GM23248 (cell line): ENCODE data around the gene CXorf58. TPM values are rescaled to one million over a fixed set of nuclear protein-coding genes. Genes with fewer than 3 reads are reported as not detected.

Source experiments
- DNase-seq: peaks from one replicate; pipeline ENCODE4 v3.0.0-alpha.2; 2015
- H2AFZ ChIP-seq: fragments of 200-600 bp; sonication (generic); 2 replicates; pipeline ENCODE4 v1.6.1; 2016; ENCODE audit warnings: antibody characterized with exemption
- H3F3A ChIP-seq: fragments of 200-600 bp; sonication (generic); 2 replicates; pipeline ENCODE4 v1.6.1; 2016; ENCODE audit warnings: mild to moderate bottlenecking, antibody characterized with exemption, mixed run types; ENCODE audit not compliant: insufficient read depth
- H3K27ac ChIP-seq: fragments of 200-600 bp; sonication (generic); 2 replicates; pipeline ENCODE4 v1.5.1; 2016; ENCODE audit warnings: mild to moderate bottlenecking
- H3K27me3 ChIP-seq: fragments of 200-600 bp; sonication (generic); replicated peaks from 2 replicates; pipeline ENCODE4 v1.6.1; 2016; ENCODE audit warnings: mild to moderate bottlenecking; ENCODE audit not compliant: insufficient read depth
- H3K36me3 ChIP-seq: fragments of 200-600 bp; sonication (generic); 2 replicates; pipeline ENCODE4 v1.6.1; 2016; ENCODE audit warnings: low read depth, mild to moderate bottlenecking
- H3K4me1 ChIP-seq: fragments of 200-600 bp; sonication (generic); 2 replicates; pipeline ENCODE4 v1.6.1; 2016; ENCODE audit warnings: mild to moderate bottlenecking; ENCODE audit not compliant: insufficient read depth
- H3K4me2 ChIP-seq: fragments of 200-600 bp; sonication (generic); one replicate; pipeline ENCODE4 v1.6.1; 2016; ENCODE audit warnings: mild to moderate bottlenecking; ENCODE audit not compliant: unreplicated experiment
- H3K4me3 ChIP-seq: fragments of 200-600 bp; sonication (generic); 2 replicates; pipeline ENCODE4 v1.5.1; 2016; ENCODE audit warnings: mild to moderate bottlenecking
- H3K79me2 ChIP-seq: fragments of 200-600 bp; sonication (generic); 2 replicates; pipeline ENCODE4 v1.6.1; 2016; ENCODE audit warnings: mild to moderate bottlenecking; ENCODE audit not compliant: insufficient read depth
- H3K9ac ChIP-seq: fragments of 200-600 bp; sonication (generic); 2 replicates; pipeline ENCODE4 v1.6.1; 2016; ENCODE audit warnings: mild to moderate bottlenecking
- H3K9me2 ChIP-seq: fragments of 200-600 bp; sonication (generic); 2 replicates; pipeline ENCODE4 v1.6.1; 2016; ENCODE audit warnings: mixed run types, mild to moderate bottlenecking, moderate library complexity; ENCODE audit not compliant: insufficient read depth
- H3K9me3 ChIP-seq: fragments of 200-600 bp; sonication (generic); one replicate; pipeline ENCODE4 v1.6.1; 2017; ENCODE audit warnings: low read depth
- H4K20me1 ChIP-seq: fragments of 200-600 bp; sonication (generic); 2 replicates; pipeline ENCODE4 v1.6.0; 2016; ENCODE audit not compliant: insufficient read depth
- EZH2 ChIP-seq: fragments of 200-600 bp; sonication (generic); IDR thresholded peaks from 2 replicates; pipeline ENCODE4 v1.6.1; 2018; ENCODE audit warnings: antibody characterized with exemption, mild to moderate bottlenecking; ENCODE audit not compliant: insufficient read depth, poor library complexity, severe bottlenecking
- EZH2phosphoT487 ChIP-seq: fragments of 200-600 bp; sonication (generic); IDR thresholded peaks from 2 replicates; pipeline ENCODE4 v1.6.1; 2018; ENCODE audit warnings: antibody characterized with exemption, moderate library complexity, mild to moderate bottlenecking, low read depth; ENCODE audit not compliant: insufficient read depth
- WGBS, 2 experiments: methylation state at CpG; one replicate each; pipeline ENCODE4 v1.1.6; 2015 to 2017; ENCODE audit warnings: low lambda C conversion rate in 2 of 2, low coverage in 1 of 2; ENCODE audit errors: missing lambda C conversion rate in 2 of 2; 5-methylcytosine and 5-hydroxymethylcytosine counted together
- in situ Hi-C: fragments of 300-500 bp; cut with MboI; formaldehyde crosslinking; loops from 2 replicates; pipeline ENCODE4 v1.15.0; 2020
- polyA plus RNA-seq: library from polyadenylated mRNA; unstranded; fragments of >200 nt; fragmentation: Nextera tagmentation; extraction: Ambion mirVana; gene quantifications from 2 replicates; pipeline ENCODE4 v1.2.1, GENCODE V29; 2016
- total RNA-seq: library from RNA; depleted of rRNA; stranded (reverse); fragments of >200 nt; shearing (Covaris generic); gene quantifications from 2 replicates; pipeline ENCODE4 v1.2.3, GENCODE V29; 2014

CXorf58 gene
- total and polyA plus RNA-seq, 2 experiments from 2014 or later: not detected

DNA sequence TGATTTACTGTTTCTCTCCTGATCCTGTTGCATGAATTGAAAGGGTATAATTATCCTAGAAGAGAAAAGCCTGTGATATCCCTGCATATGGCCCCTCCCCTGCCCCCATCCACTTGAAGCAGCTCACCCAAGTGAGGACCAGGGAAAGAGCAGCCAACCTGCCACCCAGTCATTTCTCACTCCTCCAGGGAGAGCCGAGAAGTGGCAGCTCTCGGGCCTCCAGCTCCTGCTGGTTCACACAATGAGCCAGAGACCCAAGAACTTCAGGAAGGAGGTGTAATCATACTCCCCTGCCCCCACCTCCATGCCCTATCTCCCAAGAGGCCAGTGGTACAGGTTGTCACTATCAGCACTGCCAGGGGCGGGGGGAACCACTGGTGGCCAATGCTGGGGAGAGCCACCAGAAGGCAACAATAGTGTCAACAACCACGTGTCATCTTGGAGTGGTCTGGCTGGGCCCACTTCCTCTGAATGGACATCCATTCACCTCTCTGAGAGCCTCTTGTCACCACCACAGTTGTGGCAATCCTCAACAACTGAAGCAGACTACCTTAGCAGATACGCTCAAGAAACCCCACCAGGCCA lies 43.0 kb upstream of the CXorf58 start:
- Histone ChIP-seq H3K27ac (no peak overlapping the region), H3K4me2 (no peak overlapping the region), H4K20me1 (no peaks in the 10 kb centered on the region), H3K36me3 (no peaks in the 10 kb centered on the region), H3K79me2 (no peaks in the 10 kb centered on the region), H3K9me2 (no peaks in the 10 kb centered on the region), H3K9me3 (no peaks in the 10 kb centered on the region), H3K27me3 (no peaks in the 10 kb centered on the region), H3K4me1 (no peaks in the 10 kb centered on the region), H3K4me3 (no peak overlapping the region), H2AFZ (no peak overlapping the region), H3K9ac (no peak overlapping the region), H3F3A (no peaks in the 10 kb centered on the region)
- DNase-seq: no peak
- TF ChIP-seq EZH2 (no peak), EZH2phosphoT487 (no peak)
- 94 to 97% methylated on average over 5 of the region's 5 CpGs for WGBS, 2 experiments
- in situ Hi-C loops: no loop called here

DNA sequence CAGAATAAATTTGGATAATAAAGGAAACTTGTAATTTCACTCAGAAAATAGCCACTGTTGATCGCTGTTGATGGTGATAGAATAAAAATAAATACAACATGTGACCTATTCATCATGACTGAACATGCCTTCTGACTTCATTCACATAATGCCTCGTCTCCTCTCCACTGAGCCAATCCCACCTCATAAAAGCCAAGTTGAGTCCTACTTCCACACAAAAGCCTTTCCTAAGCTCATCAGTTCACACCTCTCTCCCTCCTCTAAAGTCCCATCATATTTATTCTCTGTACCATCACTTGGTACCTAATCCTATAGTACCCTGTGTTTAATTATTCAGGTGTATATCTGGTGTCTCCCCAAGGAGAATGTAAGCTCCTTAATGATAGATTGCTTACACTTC lies 37.8 kb upstream of the CXorf58 start:
- H3F3A ChIP-seq: no peaks in the 10 kb centered on the region
- H3K27ac ChIP-seq: no peak overlapping the region
- H3K79me2 ChIP-seq: no peaks in the 10 kb centered on the region
- H3K4me2 ChIP-seq: no peak overlapping the region
- H3K9me3 ChIP-seq: no peaks in the 10 kb centered on the region
- no peaks in the 10 kb centered on the region for H4K20me1 ChIP-seq
- no peak for TF ChIP-seq EZH2
- H3K9me2 ChIP-seq: no peaks in the 10 kb centered on the region
- no peak for DNase-seq
- H3K4me3 ChIP-seq: no peak overlapping the region
- H2AFZ ChIP-seq: no peak overlapping the region
- 91 to 97% methylated on average over 2 of the region's 2 CpGs for WGBS, 2 experiments
- H3K27me3 ChIP-seq: no peaks in the 10 kb centered on the region
- H3K9ac ChIP-seq: no peak overlapping the region
- H3K4me1 ChIP-seq: no peaks in the 10 kb centered on the region
- no peaks in the 10 kb centered on the region for H3K36me3 ChIP-seq
- in situ Hi-C loops: no loop called here

DNA sequence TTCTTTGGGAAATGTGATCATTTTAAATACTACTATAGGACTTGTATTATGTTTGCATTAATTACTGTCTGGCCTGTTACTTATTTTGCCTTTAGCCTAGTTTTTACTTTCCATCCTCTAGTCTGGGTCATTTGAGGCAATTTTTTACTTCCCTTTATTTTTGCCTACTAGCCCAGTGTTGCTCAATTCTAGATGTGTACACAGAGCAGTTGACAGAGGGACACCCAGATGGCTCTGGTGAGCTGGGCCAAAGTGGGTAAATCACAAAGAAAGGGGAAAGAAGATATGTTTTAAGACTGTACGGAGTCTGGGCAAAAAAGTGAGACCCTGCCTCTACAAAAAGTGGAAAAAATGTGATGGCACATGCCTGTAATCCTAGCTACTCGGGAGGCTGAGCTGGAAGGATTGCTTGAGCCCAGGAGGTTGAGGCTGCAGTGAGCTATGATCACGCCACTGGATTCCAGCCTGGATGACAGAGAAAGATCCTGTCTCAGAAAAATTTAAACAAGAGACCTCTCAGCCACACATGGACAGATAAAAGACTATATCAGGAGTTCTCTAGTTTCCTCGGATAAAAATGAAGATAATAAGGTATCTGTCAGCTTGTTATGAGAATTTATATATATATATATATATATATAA lies 35.8 kb upstream of the CXorf58 start:
- no peak overlapping the region for H2AFZ ChIP-seq
- no peak overlapping the region for H3K9ac ChIP-seq
- H3K27ac ChIP-seq: no peak overlapping the region
- H3K36me3 ChIP-seq: no peaks in the 10 kb centered on the region
- no peaks in the 10 kb centered on the region for H3F3A ChIP-seq
- H3K9me2 ChIP-seq: no peaks in the 10 kb centered on the region
- H3K4me2 ChIP-seq: no peak overlapping the region
- H3K4me1 ChIP-seq: no peaks in the 10 kb centered on the region
- no peaks in the 10 kb centered on the region for H3K79me2 ChIP-seq
- H3K9me3 ChIP-seq: no peaks in the 10 kb centered on the region
- WGBS, 2 experiments: 49 to 58% methylated on average over 4 of the region's 4 CpGs
- H3K4me3 ChIP-seq: no peak overlapping the region
- in situ Hi-C loops: no loop called here
- no peaks in the 10 kb centered on the region for H3K27me3 ChIP-seq
- H4K20me1 ChIP-seq: no peaks in the 10 kb centered on the region
- TF ChIP-seq EZH2 (no peak), EZH2phosphoT487 (no peak)
- no peak for DNase-seq

DNA sequence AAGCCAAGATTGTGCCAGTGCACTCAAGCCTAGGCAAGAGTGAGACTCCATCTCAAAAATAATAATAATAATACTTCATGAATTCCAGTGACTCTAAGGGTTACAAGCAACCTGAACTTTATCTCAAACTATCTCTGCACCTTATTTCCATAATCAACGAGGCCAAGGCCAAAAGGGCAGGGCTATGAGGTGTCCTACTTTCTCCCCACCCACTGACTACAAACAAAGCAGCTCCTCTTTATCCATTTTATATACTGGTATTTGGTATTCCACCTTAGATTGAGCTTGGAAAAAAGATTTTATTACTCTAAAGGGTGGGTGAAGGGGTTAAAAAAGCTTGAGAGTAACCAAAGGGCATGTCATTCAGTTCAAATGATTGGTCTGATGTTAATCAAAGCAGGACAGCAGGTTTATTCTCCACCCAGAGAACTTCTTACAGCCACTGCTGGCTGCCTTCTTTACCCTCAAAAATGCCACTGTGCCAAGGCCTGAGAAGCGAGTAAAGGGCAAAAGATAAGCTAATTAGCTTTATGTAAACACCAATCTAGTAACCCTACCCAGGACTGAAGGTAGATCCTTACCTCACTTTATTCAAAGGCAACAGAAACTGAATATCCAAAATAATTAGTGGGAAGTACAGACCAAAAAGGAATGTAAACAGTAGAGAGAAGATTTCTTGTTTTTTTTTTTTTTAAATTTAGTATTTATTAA lies 28.3 kb upstream of the CXorf58 start:
- no peak for DNase-seq
- TF ChIP-seq EZH2 (no peak), EZH2phosphoT487 (no peak)
- no peaks in the 10 kb centered on the region for H3K9me2 ChIP-seq
- H3K36me3 ChIP-seq: no peaks in the 10 kb centered on the region
- no peaks in the 10 kb centered on the region for H3K27me3 ChIP-seq
- H3K4me2 ChIP-seq: no peak overlapping the region
- in situ Hi-C loops: no loop called here
- WGBS, 2 experiments: 63 to 72% methylated on average over 2 of the region's 2 CpGs
- H3K4me1 ChIP-seq: peaks cover 14% of the 10 kb centered on the region
- no peaks in the 10 kb centered on the region for H4K20me1 ChIP-seq
- no peaks in the 10 kb centered on the region for H3K9me3 ChIP-seq
- H3K9ac ChIP-seq: no peak overlapping the region
- peaks cover 3% of the 10 kb centered on the region; the same call in 1 of the 2 replicates for H3F3A ChIP-seq
- H2AFZ ChIP-seq: no peak overlapping the region
- H3K4me3 ChIP-seq: no peak overlapping the region
- no peak overlapping the region for H3K27ac ChIP-seq
- H3K79me2 ChIP-seq: no peaks in the 10 kb centered on the region
